NCI-H82 (cell line): ENCODE results near the gene SAG.
"Not testable (repeated sequence)": the region's sequence is repeated elsewhere in the genome, so short reads cannot be mapped to it uniquely, and the experiment has no call there.

Experiments
- DNase-seq: peaks from one replicate; lab custom pipeline; 2025; lab: John Stamatoyannopoulos, UW

Gene SAG

DNA sequence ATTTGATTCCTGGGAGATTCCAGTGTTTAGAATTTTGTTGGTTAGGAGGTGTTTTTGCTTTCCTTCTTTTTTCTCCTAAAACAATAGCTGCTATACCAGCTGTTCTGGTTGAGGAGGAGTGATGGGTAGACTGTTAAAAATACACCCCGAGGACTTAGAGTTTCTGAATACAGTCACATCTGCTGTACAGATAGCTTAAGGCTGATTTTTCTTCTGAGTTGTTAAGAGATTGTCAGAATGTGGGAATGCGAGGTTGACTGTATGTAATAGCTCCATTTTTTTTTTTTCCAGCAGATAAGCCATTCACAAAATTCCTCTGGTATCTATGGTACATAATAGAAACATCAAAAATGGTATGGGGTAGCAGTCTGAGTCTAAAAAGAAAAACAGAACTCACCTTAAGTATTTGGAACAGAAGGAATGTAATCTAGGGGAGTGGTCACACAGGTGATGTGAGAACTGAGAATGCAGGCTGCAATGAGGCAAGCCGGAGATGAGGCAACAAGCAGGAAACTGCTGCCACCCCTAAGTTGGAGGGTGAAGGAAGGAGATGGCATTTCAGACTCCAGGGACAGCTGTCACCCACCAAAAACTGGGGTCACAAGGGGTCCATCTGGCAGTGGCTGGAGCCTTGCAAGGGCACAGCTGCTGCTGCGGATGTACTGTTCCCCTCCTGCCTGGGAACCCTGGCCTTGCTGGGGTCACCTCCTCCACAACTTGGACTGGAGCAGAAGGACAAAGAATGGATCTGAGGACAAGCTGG lies 49.1 kb downstream of the SAG start:
- no peak for DNase-seq

DNA sequence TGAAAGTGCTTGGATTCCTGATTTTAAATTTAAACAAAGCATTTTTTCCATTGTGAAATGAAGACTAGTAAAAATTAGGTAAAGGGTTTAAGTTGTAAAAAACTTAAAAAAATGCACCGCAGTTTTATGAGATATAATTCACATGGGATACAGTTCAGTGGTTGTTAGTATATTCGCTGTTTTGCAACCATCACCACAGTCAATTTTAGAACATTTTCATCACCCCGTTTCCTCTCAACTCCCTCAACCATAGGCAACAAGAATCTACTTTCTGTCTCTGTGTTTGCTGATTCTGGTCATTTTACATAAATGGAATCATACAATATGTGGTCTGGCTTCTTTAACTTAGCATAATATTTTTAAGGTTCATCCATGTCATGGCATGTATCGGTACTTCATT lies 50.7 kb downstream of the SAG start:
- DNase-seq = no peak

GRCh38 chr2:233358947-233359346 lies 51.3 kb downstream of the SAG start:
- no peak for DNase-seq

DNA sequence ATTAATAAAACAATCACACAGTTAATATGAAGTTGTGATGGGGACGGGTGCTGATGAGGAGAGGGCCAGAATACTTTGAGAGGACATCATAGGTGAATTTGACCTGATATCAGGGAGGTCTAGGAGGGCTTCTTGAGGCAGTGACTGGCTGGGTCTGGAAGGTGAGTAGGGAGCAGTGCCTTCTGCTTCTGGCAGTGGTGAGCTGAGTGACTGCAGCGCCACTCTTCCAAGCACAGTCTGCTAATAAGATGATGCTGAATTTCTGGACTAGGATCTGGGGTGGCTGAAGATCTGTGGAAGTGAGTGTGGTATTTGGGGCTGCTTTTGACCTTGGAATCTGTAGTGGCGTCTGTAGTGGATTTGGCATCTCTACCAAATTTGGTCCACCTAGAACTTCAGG lies 52.2 kb downstream of the SAG start:
- DNase-seq = peak; percentile 45

DNA sequence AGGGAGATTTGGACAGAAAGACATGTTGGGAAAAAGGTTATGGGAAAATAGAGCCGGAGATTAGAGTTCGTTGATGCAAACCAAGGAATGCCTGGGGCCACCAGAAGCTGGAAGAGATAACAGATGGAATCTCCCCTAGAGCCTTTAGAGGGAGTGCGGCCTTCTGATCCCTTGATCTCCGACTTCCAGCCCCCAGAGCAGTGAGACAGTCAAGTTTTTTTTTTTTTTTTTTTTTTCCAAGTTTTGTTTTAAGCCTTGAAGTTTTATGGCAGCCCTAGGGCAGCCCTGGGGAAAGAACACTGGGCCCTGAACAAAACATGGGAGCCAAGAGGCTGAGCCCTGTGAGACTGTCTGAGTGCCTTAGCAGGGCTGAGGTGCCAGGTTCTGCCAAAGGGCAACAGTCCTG lies 53.2 kb downstream of the SAG start:
- DNase-seq = peak; percentile 73

DNA sequence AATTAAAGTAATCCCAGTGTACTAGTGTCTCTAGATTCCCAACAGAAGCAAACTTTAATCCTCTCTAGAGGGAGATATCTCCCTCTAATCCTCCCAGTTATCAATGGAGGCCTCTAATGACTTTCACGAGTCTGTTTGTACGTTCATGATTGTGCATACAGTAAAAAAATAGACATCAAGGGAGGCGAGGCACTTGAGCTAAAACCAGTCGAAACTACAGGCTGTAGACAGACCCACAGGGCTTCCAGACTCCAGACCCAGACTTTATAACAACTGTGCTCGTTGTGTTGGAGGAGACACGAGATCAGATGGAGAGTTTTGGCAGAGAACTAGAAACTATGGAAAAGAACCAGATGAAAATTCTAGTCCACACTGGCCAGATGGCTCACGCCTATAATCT lies 53.7 kb downstream of the SAG start:
- DNase-seq = peak; percentile 78

- no peak for DNase-seq
Observed at GRCh38 chr2:233362742-233363141, 55.1 kb downstream of the SAG start.

- DNase-seq = no peak
Observed at GRCh38 chr2:233363744-233364235, 56.2 kb downstream of the SAG start.

GRCh38 chr2:233365861-233366520 lies 58.4 kb downstream of the SAG start:
- peak; percentile 32 for DNase-seq

DNA sequence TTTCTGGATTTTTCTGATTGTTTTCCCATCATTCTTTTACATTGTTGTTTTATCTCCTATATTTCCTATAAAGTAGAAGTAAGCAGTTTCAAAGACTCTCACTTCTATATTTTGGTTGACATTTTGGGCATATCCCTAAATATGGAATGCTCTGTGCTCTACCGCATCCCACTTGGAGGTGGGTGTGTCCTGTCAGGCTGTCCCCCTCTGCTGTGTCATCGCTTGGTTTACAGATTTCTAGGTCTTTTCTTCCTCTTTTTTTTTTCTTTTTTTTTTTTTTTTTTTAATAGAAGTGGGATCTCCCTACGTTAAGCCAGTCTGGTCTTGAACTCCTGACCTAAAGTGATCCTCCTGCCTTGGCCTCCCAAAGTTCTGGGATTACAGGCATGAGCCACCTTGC lies 60.0 kb downstream of the SAG start:
- no peak for DNase-seq

DNA sequence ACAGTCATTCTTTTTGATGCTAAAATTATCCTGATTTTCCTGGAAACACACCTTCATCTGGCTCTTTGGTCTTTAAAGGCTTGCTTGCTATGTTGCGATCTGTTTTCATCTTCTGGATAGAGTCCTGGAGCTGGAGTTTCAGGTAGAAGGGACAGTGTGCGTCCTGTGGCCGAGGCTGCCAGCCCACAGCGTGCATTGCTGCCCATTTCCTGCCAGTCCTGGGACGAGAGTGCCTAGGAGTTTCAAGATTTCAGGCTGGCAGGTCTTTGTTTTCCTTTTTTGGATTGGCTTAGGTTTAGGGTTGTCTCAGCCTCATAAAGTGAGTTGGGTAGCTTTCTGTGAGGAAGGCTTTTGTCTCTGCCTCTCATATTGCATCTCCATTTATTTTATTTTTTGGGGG lies 61.1 kb downstream of the SAG start:
- no peak for DNase-seq

DNA sequence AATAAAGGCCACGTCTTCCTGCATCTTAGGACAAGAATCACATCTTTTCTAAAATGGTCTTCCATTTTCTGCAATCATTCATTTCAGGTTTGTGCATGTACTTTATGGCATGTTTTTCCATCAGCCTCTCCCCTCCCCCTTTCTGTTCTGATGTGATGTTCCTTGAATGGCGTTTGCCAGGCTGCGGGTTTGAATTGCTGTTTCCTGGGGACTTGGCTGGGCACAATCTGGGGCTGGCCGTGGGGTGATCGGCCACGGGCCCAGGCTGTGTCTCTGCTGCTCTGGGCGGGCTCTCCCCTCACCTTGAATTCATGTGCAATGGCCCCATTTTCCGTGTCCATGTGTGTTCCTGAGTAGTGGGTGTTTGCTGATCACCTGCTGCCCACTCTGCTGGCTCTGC lies 61.8 kb downstream of the SAG start:
- DNase-seq = no peak

DNA sequence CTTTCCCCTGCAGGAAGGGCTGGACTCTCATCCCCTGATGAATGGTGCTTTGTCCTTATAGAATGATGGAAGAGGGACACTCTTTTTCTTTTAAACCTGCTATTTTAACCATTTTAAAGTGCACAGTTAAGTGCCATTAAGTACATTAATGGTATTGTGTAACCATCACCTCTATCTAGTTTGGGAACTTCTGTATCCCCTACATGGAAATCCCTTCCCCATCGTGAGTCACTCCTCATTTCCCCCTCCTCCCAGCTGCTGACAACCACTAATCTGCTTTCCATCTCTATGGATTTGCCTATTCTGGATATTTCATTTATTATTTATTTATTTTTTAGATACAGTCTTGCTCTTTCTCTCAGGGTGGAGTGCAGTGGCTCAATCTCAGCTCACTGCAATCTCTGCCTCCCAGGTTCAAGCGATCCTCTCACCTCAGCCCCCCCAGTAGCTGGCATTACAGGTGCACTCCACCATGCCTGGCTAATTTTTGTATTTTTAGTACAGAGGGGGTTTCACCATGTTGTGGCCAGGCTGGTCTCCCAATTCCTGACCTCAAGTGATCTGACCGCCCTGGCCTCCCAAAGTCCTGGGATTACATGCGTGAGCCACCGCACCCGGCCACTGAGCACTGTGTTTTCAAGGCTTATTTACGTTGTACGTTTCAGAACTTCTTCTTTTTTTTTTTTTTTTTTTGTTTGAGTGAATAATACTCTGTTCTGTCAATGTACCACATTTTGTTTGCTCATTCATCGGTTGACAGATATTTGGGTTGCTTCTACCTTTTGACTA lies 62.5 kb downstream of the SAG start:
- DNase-seq = no peak

DNA sequence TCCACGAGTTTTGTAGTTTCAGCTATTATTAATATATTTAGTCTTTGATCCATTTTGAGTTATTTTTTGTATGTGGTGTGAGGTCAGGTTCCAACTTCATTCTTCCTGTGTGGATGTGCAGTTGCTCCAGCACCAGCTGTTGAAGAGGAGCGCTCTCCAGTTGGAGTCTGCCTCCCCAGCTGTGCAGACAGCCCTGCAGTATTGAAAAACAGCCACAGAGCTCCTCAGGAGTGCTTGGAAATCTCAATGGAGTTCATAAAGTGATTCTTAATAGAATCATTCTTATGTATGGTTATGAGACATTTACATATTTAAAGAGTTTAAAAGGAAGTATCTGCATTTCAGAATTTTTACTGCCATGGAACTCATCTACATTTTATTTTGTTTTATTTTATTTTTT lies 64.0 kb downstream of the SAG start:
- no peak for DNase-seq

DNA sequence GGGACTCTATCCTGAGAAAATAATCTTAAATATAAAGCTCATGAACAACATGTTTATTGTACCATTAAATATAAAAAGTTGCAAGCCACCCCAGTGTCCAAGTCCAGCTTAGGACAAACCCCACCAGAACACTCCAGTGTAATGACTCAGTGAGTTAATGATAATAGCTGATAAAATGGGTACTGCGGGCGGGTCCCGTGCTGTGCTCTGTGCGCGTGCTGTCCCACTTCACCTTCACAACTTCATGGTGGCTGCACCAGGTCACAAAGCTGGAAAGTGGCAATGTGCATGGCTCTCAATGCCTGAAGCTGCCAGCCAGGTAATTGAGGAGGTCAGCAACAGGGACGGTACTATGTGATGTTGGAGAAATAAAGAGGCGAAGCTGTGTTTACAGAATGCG lies 65.2 kb downstream of the SAG start:
- no peak for DNase-seq

DNA sequence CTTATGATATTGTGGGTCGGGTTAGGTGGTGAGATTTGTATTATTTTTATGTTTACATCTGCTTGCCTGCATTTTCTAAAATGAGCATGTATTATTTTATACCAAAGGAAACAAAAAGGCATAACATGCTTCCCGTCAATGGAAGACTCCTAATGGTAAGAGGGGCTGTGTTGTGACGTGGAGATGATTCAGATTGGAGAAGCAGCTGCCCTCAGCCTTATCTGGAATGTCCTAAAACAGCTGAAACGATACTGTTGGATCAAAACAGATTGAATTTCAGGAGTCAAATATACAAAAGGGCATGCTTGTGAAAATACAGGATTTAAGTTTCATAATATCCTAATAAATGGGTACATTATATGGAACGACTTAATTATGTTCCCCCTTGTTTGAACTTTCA lies 65.7 kb downstream of the SAG start:
- no peak for DNase-seq

DNA sequence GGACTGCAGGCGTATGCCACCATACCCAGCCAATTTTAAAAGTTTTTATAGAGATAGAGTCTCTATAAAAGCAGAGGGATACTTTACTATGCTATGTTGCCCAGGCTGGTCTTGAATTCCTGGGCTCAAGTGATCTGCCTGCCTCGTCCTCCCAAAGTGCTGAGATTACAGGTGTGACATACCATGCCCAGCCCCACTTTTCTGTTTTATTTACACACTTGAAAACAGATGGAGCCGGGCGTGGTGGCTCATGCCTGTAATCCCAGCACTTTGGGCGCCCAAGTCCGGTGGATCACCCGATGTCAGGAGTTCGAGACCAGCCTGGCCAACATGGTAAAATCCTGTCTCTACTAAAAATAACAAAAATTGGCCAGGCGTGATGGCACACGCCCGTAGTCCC lies 67.2 kb downstream of the SAG start:
- DNase-seq = not testable (repeated sequence)

- DNase-seq = no peak
Observed at GRCh38 chr2:233375490-233376314, 68.1 kb downstream of the SAG start.

- DNase-seq = no peak
Observed at GRCh38 chr2:233379034-233379433, 71.4 kb downstream of the SAG start.

DNA sequence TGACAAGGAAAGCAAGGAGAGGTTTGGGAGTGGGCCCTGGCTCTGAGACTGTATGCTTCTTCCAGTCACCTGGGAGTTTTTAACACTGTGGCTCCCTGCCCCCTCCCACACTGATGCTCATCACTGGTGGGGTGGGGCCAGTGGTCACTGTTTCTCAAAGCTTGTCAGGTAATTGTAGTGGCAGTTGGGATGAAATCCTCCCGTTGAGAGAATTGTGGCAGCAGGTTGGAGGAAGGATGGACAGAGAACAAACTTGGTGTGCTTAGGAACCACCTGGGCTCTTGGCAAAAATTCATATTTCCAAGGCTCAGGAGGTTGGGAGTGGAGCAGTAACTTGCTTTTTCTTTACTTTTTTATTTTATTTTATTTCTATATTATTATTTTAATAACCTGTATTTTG lies 71.8 kb downstream of the SAG start:
- DNase-seq = no peak

DNA sequence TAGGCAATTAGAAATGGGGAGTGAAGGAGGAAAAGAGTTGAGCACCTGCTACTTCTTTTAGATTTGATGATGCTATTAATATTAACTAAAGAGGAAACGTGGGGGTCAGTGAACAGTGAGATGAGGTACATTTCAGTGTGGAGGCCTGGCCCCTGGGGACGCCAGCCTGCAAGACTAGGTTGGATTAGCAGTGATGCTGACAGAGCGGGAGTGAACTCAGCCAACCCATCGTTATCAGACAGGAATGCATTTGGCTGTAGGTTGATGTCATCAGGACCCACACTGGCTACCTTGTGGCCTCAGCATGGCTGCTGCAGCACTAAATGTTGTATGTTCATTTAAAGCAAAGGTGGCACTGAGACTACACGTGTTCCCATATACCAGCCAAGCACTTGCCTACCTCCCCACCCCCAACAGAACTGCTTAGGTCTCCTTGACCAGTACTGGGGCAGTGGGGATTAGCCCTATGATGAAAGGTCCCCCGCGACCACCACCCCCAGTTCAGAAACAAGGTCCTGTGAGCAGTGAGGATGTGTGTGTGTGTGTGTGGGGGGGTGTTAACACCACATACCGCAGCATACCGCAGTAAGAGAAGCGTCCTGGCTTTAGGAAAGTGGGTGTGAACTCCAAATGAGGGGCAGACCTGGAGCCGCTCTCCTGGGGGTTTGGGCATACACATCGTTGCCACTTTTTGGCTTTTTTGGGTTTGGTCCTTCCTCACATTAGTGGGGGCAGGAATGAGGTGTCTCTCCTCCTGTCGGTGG lies 72.7 kb downstream of the SAG start:
- DNase-seq = peak; percentile 43
